Suppressor macrophage treated with lipopolysaccharide for 1 hour (primary cell): ENCODE results near the gene LEPROT.

Experiments used
- DNase-seq, 3 donors: peaks; one replicate each; pipeline ENCODE4 v3.0.0-alpha.2; 2020 to 2022

LEPROT gene

GRCh38 chr1:65412984-65413375, 7.5 kb upstream of the LEPROT start:
- no peak for DNase-seq

GRCh38 chr1:65414538-65414937, 5.9 kb upstream of the LEPROT start:
- no peak for DNase-seq

GRCh38 chr1:65416767-65417166, 3.7 kb upstream of the LEPROT start:
- DNase-seq: no peak

- no peak for DNase-seq
Observed at GRCh38 chr1:65417729-65418128, 2.7 kb upstream of the LEPROT start.

- no peak for DNase-seq
Observed at GRCh38 chr1:65418522-65419185, 1.8 kb upstream of the LEPROT start.

GRCh38 chr1:65419681-65420589, 533 bp upstream of the LEPROT start:
- DNase-seq: peak; percentile 99

- DNase-seq: peak; percentile 44 to 92 (median 83)
Observed at GRCh38 chr1:65421351-65422025, 1.0 kb downstream of the LEPROT start.

- peak in 1 of 3 donors; percentile 9 for DNase-seq
Observed at GRCh38 chr1:65422241-65423203, 2.1 kb downstream of the LEPROT start.

- peak; percentile 61 to 86 (median 84) for DNase-seq
Observed at GRCh38 chr1:65423884-65424572, 3.6 kb downstream of the LEPROT start.

- peak in 2 of 3 donors; percentile 32 to 33 for DNase-seq
Observed at GRCh38 chr1:65424573-65424889, 4.1 kb downstream of the LEPROT start.

- DNase-seq: no peak
Observed at GRCh38 chr1:65425006-65425405, 4.5 kb downstream of the LEPROT start.

GRCh38 chr1:65425697-65426096, 5.2 kb downstream of the LEPROT start:
- no peak for DNase-seq

- no peak for DNase-seq
Observed at GRCh38 chr1:65429078-65429477, 8.6 kb downstream of the LEPROT start.

- DNase-seq: peak; percentile 64 to 83 (median 71)
Observed at GRCh38 chr1:65429806-65430205, 9.3 kb downstream of the LEPROT start.

- DNase-seq: peak; percentile 51 to 64 (median 63)
Observed at GRCh38 chr1:65431111-65431705, 10.7 kb downstream of the LEPROT start.

- no peak for DNase-seq
Observed at GRCh38 chr1:65432918-65433317, 12.4 kb downstream of the LEPROT start.

- DNase-seq: no peak
Observed at GRCh38 chr1:65434255-65434654, 13.8 kb downstream of the LEPROT start.

- DNase-seq: no peak
Observed at GRCh38 chr1:65434760-65435159, 14.3 kb downstream of the LEPROT start.

- no peak for DNase-seq
Observed at GRCh38 chr1:65435987-65436386, 15.5 kb downstream of the LEPROT start.

- no peak for DNase-seq
Observed at GRCh38 chr1:65437616-65438015, 17.1 kb downstream of the LEPROT start.

GRCh38 chr1:65440322-65440900, 19.9 kb downstream of the LEPROT start:
- no peak for DNase-seq
